Cardiac muscle cell (in vitro differentiated cells and primary cell): ENCODE data around the gene TMEM203. TPM values are rescaled to one million over a fixed set of nuclear protein-coding genes. Genes with fewer than 3 reads are reported as not detected.
A peak's percentile ranks its signal among the peaks of the same experiment; 100 is the strongest.

Source experiments
- DNase-seq, 2 donors: peaks; one replicate each; pipeline versions ENCODE4 v3.0.0 to v3.0.0-alpha.2; 2010 to 2017; ENCODE audit warnings: low read depth in 1 of 2, low spot score in 1 of 2
- H3K27ac ChIP-seq: fragments of 200-600 bp; sonication (generic); 2 replicates; pipeline ENCODE4 v1.5.1; 2016
- H3K27me3 ChIP-seq: fragments of 200-600 bp; sonication (generic); 2 replicates; pipeline ENCODE4 v1.6.0; 2016; ENCODE audit warnings: control low read depth
- H3K36me3 ChIP-seq: fragments of 200-600 bp; sonication (generic); 2 replicates; pipeline ENCODE4 v1.5.1; 2016; ENCODE audit warnings: control low read depth
- H3K4me1 ChIP-seq: fragments of 200-600 bp; sonication (generic); 2 replicates; pipeline ENCODE4 v1.8.1; 2017; ENCODE audit warnings: low read depth, mild to moderate bottlenecking, mixed run types
- H3K4me3 ChIP-seq: fragments of 200-600 bp; sonication (generic); 2 replicates; pipeline ENCODE4 v1.5.1; 2016; ENCODE audit warnings: mild to moderate bottlenecking
- H3K9me3 ChIP-seq: fragments of 200-600 bp; sonication (generic); 2 replicates; pipeline ENCODE4 v1.5.1; 2017; ENCODE audit warnings: low read depth, mild to moderate bottlenecking, control low read depth
- CTCF ChIP-seq: IDR thresholded peaks from 2 replicates; pipeline ENCODE4 v1.5.1; 2012; ENCODE audit warnings: low read depth, mild to moderate bottlenecking, low read length
- polyA plus RNA-seq: library from polyadenylated mRNA; unstranded; fragments of >200 nt; fragmentation: Nextera tagmentation; extraction: Ambion mirVana; gene quantifications from 2 replicates; pipeline ENCODE4 v1.2.1, GENCODE V29; 2016
- total RNA-seq: library from RNA; depleted of rRNA; stranded (reverse); fragments of >200 nt; gene quantifications from 2 replicates; pipeline ENCODE4 v1.2.3, GENCODE V29; 2016

TMEM203 gene
- total and polyA plus RNA-seq, 2 experiments from 2014 or later: 44.7 to 86.6 TPM

- H3K4me3 ChIP-seq: no peak overlapping the region
- H3K27ac ChIP-seq: no peak overlapping the region
- TF ChIP-seq CTCF: no peak
- H3K36me3 ChIP-seq: no peaks in the 10 kb centered on the region
- no peaks in the 10 kb centered on the region for H3K9me3 ChIP-seq
- H3K4me1 ChIP-seq: peaks cover 3% of the 10 kb centered on the region
- peaks cover 80% of the 10 kb centered on the region for H3K27me3 ChIP-seq
- no peak for DNase-seq
These were observed 32.3 kb downstream of the TMEM203 start for GRCh38 chr9:137172901-137173795.

- TF ChIP-seq CTCF: no peak
- Histone ChIP-seq H3K27me3 (peaks cover 98% of the 10 kb centered on the region), H3K9me3 (no peaks in the 10 kb centered on the region)
These were observed 34.1 kb downstream of the TMEM203 start for GRCh38 chr9:137171149-137171900.

GRCh38 chr9:137170486-137171148, 34.8 kb downstream of the TMEM203 start:
- no peak overlapping the region for H3K4me3 ChIP-seq
- DNase-seq: no peak
- H3K4me1 ChIP-seq: peaks cover 3% of the 10 kb centered on the region
- H3K27ac ChIP-seq: no peak overlapping the region
- peaks cover 99% of the 10 kb centered on the region for H3K27me3 ChIP-seq
- TF ChIP-seq CTCF: no peak
- no peaks in the 10 kb centered on the region for H3K36me3 ChIP-seq
- no peaks in the 10 kb centered on the region for H3K9me3 ChIP-seq

More at GRCh38 chr9:137171149-137171900, 34.1 kb downstream of the TMEM203 start:
- DNase-seq: no peak
- Histone ChIP-seq H3K4me3 (no peak overlapping the region), H3K4me1 (peaks cover 3% of the 10 kb centered on the region), H3K36me3 (no peaks in the 10 kb centered on the region), H3K27ac (no peak overlapping the region)

GRCh38 chr9:137169896-137170358, 35.5 kb downstream of the TMEM203 start, which contains the start of gene LRRC26:
Gene LRRC26, minus strand, starts transcription at chr9:137170051. Its CDS starts 108 bp downstream, at chr9:137169943.
- no peak for TF ChIP-seq CTCF
- H3K27me3 ChIP-seq: peaks cover 99% of the 10 kb centered on the region
- peak within 1 kb of the TSS; percentile 28 for H3K4me3 ChIP-seq

More at GRCh38 chr9:137169896-137170358, 35.5 kb downstream of the TMEM203 start, which contains the start of gene LRRC26:
- Histone ChIP-seq H3K27ac (no peak within 1 kb of the TSS), H3K36me3 (no peaks in the 10 kb centered on the region), H3K9me3 (no peaks in the 10 kb centered on the region), H3K4me1 (peaks cover 3% of the 10 kb centered on the region)
- no peak for DNase-seq
